ENCODE results near the gene GZMM. TPM values are rescaled to one million over a fixed set of nuclear protein-coding genes. Genes with fewer than 3 reads are reported as not detected.

The GZMM gene
- total and polyA plus RNA-seq, 2 of the 13 experiments (the other 11 are each of a cell fraction or from before 2014, with no cell fraction given) = 0.07 TPM; not detected in 1

DNA sequence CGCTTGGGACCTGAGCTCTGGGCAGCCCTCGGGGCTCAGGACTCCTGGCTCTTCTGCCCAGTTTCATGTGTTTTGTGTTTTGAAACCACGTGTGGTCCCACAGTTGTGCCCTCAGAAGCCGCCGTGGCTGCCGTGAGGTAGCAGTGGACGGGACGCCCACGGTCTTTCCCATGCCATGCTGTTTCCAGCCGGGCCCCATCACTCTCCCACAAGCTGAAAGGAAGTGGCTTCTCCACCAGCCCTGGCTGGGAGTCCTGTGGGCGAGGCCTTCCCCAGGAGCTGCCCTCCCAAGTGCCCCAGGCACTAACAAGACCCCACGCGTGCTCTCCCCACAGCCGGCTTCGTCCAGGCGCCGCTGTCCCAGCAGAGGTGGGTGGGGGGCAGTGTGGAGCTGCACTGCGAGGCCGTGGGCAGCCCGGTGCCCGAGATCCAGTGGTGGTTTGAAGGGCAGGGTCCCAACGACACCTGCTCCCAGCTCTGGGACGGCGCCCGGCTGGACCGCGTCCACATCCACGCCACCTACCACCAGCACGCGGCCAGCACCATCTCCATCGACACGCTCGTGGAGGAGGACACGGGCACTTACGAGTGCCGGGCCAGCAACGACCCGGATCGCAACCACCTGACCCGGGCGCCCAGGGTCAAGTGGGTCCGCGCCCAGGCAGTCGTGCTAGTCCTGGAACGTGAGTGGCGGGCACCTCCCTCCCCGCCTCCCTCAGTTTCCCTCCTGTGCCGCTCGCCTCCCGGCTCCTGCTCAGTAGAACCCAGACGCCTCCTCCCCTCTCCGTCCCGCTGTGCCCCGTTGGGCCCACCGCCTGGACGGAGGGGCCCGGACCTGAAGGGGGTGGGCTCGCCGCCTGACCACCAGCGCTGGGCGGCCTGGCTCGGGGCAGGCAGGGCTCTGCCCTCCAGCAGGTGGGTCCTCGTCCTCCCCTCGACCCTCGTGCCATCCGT is 33.9 kb downstream of the GZMM start (continued):
- no peak for TF ChIP-seq ZNF451 (CRISPR knock-in tag; IDR thresholded peaks at IDR 0.05)
- TF ChIP-seq, protein P1, sequence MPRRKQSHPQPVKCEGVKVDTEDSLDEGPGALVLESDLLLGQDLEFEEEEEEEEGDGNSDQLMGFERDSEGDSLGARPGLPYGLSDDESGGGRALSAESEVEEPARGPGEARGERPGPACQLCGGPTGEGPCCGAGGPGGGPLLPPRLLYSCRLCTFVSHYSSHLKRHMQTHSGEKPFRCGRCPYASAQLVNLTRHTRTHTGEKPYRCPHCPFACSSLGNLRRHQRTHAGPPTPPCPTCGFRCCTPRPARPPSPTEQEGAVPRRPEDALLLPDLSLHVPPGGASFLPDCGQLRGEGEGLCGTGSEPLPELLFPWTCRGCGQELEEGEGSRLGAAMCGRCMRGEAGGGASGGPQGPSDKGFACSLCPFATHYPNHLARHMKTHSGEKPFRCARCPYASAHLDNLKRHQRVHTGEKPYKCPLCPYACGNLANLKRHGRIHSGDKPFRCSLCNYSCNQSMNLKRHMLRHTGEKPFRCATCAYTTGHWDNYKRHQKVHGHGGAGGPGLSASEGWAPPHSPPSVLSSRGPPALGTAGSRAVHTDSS (CRISPR knock-in tag; conservative IDR thresholded peaks at IDR 0.05) = no peak
- 0 out of 2 replicates have a peak, but pooled peaks have one; percentile 64 for TF ChIP-seq ZBTB38 (CRISPR knock-in tag; IDR thresholded peaks at IDR 0.05)
- no peak for TF ChIP-seq HES4 (CRISPR knock-in tag; IDR thresholded peaks at IDR 0.05; ENCODE audit: borderline replicate concordance)
- TF ChIP-seq, protein P2, sequence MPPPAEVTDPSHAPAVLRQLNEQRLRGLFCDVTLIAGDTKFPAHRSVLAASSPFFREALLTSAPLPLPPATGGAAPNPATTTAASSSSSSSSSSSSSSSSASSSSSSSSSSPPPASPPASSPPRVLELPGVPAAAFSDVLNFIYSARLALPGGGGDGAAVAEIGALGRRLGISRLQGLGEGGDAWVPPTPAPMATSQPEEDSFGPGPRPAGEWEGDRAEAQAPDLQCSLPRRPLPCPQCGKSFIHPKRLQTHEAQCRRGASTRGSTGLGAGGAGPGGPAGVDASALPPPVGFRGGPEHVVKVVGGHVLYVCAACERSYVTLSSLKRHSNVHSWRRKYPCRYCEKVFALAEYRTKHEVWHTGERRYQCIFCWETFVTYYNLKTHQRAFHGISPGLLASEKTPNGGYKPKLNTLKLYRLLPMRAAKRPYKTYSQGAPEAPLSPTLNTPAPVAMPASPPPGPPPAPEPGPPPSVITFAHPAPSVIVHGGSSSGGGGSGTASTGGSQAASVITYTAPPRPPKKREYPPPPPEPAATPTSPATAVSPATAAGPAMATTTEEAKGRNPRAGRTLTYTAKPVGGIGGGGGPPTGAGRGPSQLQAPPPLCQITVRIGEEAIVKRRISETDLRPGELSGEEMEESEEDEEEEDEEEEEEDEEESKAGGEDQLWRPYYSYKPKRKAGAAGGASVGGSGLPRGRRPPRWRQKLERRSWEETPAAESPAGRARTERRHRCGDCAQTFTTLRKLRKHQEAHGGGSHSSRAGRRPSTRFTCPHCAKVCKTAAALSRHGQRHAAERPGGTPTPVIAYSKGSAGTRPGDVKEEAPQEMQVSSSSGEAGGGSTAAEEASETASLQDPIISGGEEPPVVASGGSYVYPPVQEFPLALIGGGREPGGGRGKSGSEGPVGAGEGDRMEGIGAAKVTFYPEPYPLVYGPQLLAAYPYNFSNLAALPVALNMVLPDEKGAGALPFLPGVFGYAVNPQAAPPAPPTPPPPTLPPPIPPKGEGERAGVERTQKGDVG (CRISPR knock-in tag; IDR thresholded peaks at IDR 0.05; ENCODE audit: borderline replicate concordance) = no peak
- no peak for TF ChIP-seq ZNF17 (CRISPR knock-in tag; IDR thresholded peaks at IDR 0.05)
- TF ChIP-seq, protein P3, sequence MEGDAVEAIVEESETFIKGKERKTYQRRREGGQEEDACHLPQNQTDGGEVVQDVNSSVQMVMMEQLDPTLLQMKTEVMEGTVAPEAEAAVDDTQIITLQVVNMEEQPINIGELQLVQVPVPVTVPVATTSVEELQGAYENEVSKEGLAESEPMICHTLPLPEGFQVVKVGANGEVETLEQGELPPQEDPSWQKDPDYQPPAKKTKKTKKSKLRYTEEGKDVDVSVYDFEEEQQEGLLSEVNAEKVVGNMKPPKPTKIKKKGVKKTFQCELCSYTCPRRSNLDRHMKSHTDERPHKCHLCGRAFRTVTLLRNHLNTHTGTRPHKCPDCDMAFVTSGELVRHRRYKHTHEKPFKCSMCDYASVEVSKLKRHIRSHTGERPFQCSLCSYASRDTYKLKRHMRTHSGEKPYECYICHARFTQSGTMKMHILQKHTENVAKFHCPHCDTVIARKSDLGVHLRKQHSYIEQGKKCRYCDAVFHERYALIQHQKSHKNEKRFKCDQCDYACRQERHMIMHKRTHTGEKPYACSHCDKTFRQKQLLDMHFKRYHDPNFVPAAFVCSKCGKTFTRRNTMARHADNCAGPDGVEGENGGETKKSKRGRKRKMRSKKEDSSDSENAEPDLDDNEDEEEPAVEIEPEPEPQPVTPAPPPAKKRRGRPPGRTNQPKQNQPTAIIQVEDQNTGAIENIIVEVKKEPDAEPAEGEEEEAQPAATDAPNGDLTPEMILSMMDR (CRISPR knock-in tag; IDR thresholded peaks at IDR 0.05) = peak; percentile 31; the same call in 1 of the 2 replicates
- TF ChIP-seq ISL2 (CRISPR knock-in tag; IDR thresholded peaks at IDR 0.05) = no peak
- TF ChIP-seq TARDBP (CRISPR knock-in tag; IDR thresholded peaks at IDR 0.05) = no peak
- no peak for TF ChIP-seq ZNF20 (CRISPR knock-in tag; IDR thresholded peaks at IDR 0.05)
- TF ChIP-seq, protein P4, sequence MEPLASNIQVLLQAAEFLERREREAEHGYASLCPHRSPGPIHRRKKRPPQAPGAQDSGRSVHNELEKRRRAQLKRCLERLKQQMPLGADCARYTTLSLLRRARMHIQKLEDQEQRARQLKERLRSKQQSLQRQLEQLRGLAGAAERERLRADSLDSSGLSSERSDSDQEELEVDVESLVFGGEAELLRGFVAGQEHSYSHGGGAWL (CRISPR knock-in tag; IDR thresholded peaks at IDR 0.05) = no peak
- no peak for TF ChIP-seq THYN1 (CRISPR knock-in tag; IDR thresholded peaks at IDR 0.05; ENCODE audit: borderline replicate concordance, low read depth)
- peak; percentile 64; the same call in 1 of the 2 replicates for TF ChIP-seq RBFOX2 (IDR thresholded peaks at IDR 0.05; ENCODE audit: low read depth, low read length)
- peak; percentile 19; the same call in 1 of the 2 replicates for TF ChIP-seq ZNF326 (CRISPR knock-in tag; IDR thresholded peaks at IDR 0.05; ENCODE audit: borderline replicate concordance)
- TF ChIP-seq, protein P5, sequence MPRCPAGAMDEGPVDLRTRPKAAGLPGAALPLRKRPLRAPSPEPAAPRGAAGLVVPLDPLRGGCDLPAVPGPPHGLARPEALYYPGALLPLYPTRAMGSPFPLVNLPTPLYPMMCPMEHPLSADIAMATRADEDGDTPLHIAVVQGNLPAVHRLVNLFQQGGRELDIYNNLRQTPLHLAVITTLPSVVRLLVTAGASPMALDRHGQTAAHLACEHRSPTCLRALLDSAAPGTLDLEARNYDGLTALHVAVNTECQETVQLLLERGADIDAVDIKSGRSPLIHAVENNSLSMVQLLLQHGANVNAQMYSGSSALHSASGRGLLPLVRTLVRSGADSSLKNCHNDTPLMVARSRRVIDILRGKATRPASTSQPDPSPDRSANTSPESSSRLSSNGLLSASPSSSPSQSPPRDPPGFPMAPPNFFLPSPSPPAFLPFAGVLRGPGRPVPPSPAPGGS (CRISPR knock-in tag; IDR thresholded peaks at IDR 0.05) = no peak
- TF ChIP-seq FOXK2 (IDR thresholded peaks at IDR 0.05) = no peak
- TF ChIP-seq, protein P6, sequence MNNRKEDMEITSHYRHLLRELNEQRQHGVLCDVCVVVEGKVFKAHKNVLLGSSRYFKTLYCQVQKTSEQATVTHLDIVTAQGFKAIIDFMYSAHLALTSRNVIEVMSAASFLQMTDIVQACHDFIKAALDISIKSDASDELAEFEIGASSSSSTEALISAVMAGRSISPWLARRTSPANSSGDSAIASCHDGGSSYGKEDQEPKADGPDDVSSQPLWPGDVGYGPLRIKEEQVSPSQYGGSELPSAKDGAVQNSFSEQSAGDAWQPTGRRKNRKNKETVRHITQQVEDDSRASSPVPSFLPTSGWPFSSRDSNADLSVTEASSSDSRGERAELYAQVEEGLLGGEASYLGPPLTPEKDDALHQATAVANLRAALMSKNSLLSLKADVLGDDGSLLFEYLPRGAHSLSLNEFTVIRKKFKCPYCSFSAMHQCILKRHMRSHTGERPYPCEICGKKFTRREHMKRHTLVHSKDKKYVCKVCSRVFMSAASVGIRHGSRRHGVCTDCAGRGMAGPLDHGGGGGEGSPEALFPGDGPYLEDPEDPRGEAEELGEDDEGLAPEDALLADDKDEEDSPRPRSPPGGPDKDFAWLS (CRISPR knock-in tag; IDR thresholded peaks at IDR 0.05; ENCODE audit: borderline replicate concordance) = no peak
- TF ChIP-seq AGO2 (optimal IDR thresholded peaks at IDR 0.05; ENCODE audit: low read depth, low read length) = peak; percentile 60

Measured in HepG2 (cell line).